Type B pancreatic cell (in vitro differentiated cells): ENCODE measurements around the gene GNG4. TPM values are rescaled to one million over a fixed set of nuclear protein-coding genes. Genes with fewer than 3 reads are reported as not detected.

ENCODE experiments used
- DNase-seq: peaks from one replicate; pipeline ENCODE4 v3.0.0; 2021; ENCODE audit warnings: mixed read lengths; ENCODE audit not compliant: unreplicated experiment; ENCODE audit errors: extremely low spot score
- H3K27ac Mint-ChIP-seq: 2 replicates; pipeline ENCODE4 v1.8.0; 2021; ENCODE audit warnings: mild to moderate bottlenecking, mixed read lengths
- H3K27me3 Mint-ChIP-seq: 2 replicates; pipeline ENCODE4 v1.8.0; 2021; ENCODE audit warnings: mixed read lengths
- H3K36me3 Mint-ChIP-seq: 2 replicates; pipeline ENCODE4 v1.8.0; 2021; ENCODE audit warnings: mixed read lengths
- H3K4me1 Mint-ChIP-seq: one replicate; pipeline ENCODE4 v1.8.0; 2021; ENCODE audit warnings: mixed read lengths; ENCODE audit not compliant: unreplicated experiment
- H3K4me3 Mint-ChIP-seq: 2 replicates; pipeline ENCODE4 v1.8.0; 2021; ENCODE audit warnings: mild to moderate bottlenecking, mixed read lengths
- H3K9me3 Mint-ChIP-seq: 2 replicates; pipeline ENCODE4 v1.8.0; 2021; ENCODE audit warnings: mixed read lengths
- CTCF ChIP-seq: fragments of 200-600 bp; sonication (generic); conservative IDR thresholded peaks from 2 replicates; pipeline ENCODE4 v1.5.0; 2021; ENCODE audit warnings: antibody characterized with exemption, mild to moderate bottlenecking
- total RNA-seq: library from RNA; stranded (reverse); gene quantifications from 2 replicates; pipeline ENCODE4 v1.2.1, GENCODE V29; 2021; ENCODE audit warnings: low replicate concordance

The GNG4 gene
- total RNA-seq, 1 donor from 2014 or later, result 28.5 TPM

- no peak for TF ChIP-seq CTCF
- Mint-ChIP-seq H3K27me3 (no peaks in the 10 kb centered on the region), H3K9me3 (peaks cover 14% of the 10 kb centered on the region), H3K4me1 (no peaks in the 10 kb centered on the region), H3K36me3 (peaks cover 27% of the 10 kb centered on the region), H3K27ac (no peak overlapping the region), H3K4me3 (no peak overlapping the region)
- DNase-seq, result no peak
These were observed 60.6 kb downstream of the GNG4 start for GRCh38 chr1:235588916-235589515.

- no peak for DNase-seq
- H3K4me3 Mint-ChIP-seq, result no peak overlapping the region
- peaks cover 24% of the 10 kb centered on the region for H3K36me3 Mint-ChIP-seq
- H3K4me1 Mint-ChIP-seq, result no peaks in the 10 kb centered on the region
- no peak overlapping the region for H3K27ac Mint-ChIP-seq
- peaks cover 14% of the 10 kb centered on the region for H3K9me3 Mint-ChIP-seq
- H3K27me3 Mint-ChIP-seq, result no peaks in the 10 kb centered on the region
- TF ChIP-seq CTCF, result no peak
These were observed 61.4 kb downstream of the GNG4 start for GRCh38 chr1:235588156-235588555.

- no peak overlapping the region for H3K4me3 Mint-ChIP-seq
- no peak for DNase-seq
- H3K36me3 Mint-ChIP-seq, result peaks cover 30% of the 10 kb centered on the region
- no peak for TF ChIP-seq CTCF
- H3K27ac Mint-ChIP-seq, result no peak overlapping the region
- H3K4me1 Mint-ChIP-seq, result no peaks in the 10 kb centered on the region
- H3K27me3 Mint-ChIP-seq, result no peaks in the 10 kb centered on the region
- H3K9me3 Mint-ChIP-seq, result peaks cover 14% of the 10 kb centered on the region
These were observed 62.6 kb downstream of the GNG4 start for GRCh38 chr1:235586992-235587391.

GRCh38 chr1:235586413-235586812 is 63.2 kb downstream of the GNG4 start:
- Mint-ChIP-seq H3K9me3 (peaks cover 17% of the 10 kb centered on the region), H3K27me3 (no peaks in the 10 kb centered on the region), H3K4me3 (no peak overlapping the region), H3K36me3 (peaks cover 31% of the 10 kb centered on the region), H3K27ac (no peak overlapping the region), H3K4me1 (no peaks in the 10 kb centered on the region)
- no peak for TF ChIP-seq CTCF
- DNase-seq, result no peak

- Mint-ChIP-seq H3K9me3 (peaks cover 19% of the 10 kb centered on the region), H3K27ac (no peak overlapping the region), H3K36me3 (peaks cover 38% of the 10 kb centered on the region), H3K4me3 (no peak overlapping the region), H3K27me3 (no peaks in the 10 kb centered on the region), H3K4me1 (no peaks in the 10 kb centered on the region)
- TF ChIP-seq CTCF, result no peak
- no peak for DNase-seq
These were observed 64.6 kb downstream of the GNG4 start for GRCh38 chr1:235584973-235585372.
